HepG2 (cell line): ENCODE data around the gene PLA2G4A. TPM values are rescaled to one million over a fixed set of nuclear protein-coding genes. Genes with fewer than 3 reads are reported as not detected.

ENCODE experiments used
- ATAC-seq: fragments of 200-7000 bp; cut with Tn5 transposase; 3 replicates; pipeline ENCODE4 v1.9.1; 2020; ENCODE audit warnings: mild to moderate bottlenecking, moderate library complexity
- BruUV-seq: library from RNA; stranded (reverse); fragments of 400-500 nt; replicated peaks from 2 replicates; lab custom pipeline; 2021; lab: Mats Ljungman, UMichigan
- CTCF ChIA-PET: fragments of 300-600 bp; formaldehyde crosslinking; extraction: SDS; loops from one replicate; lab custom pipeline; 2021; ENCODE audit warnings: low total read pairs, inconsistent platforms, low intra/inter-chr PET ratio; lab: Yijun Ruan, JAX
- POLR2A ChIA-PET: fragments of 350-600 bp; sonication (Branson Sonifier 250); formaldehyde crosslinking; loops from one replicate; lab custom pipeline; 2020; ENCODE audit warnings: antibody characterized with exemption, inconsistent platforms; lab: Yijun Ruan, JAX
- DNase-seq: peaks from one replicate; pipeline ENCODE4 v3.0.0-alpha.2; 2015; ENCODE audit warnings: low spot score
- FAIRE-seq: peaks from 3 replicates; lab custom pipeline; 2011; peaks lifted over from hg19 to GRCh38; lab: Jason Lieb, UNC
- H2AFZ ChIP-seq: one replicate; pipeline ENCODE4 v1.6.1; 2011; ENCODE audit warnings: low read length, inconsistent platforms
- H3K27ac ChIP-seq: fragments of 300-600 bp; 3 replicates; pipeline ENCODE4 v1.8.0; 2011; ENCODE audit warnings: mixed run types, mild to moderate bottlenecking, mixed read lengths, low read length, inconsistent platforms; ENCODE audit not compliant: insufficient read depth; ENCODE audit errors: extremely low read length
- H3K27me3 ChIP-seq, 2 experiments: fragments of 200-600 bp in 1 of 2; 2 replicates in 1 of 2; 3 replicates in 1 of 2; pipeline versions ENCODE4 v1.6.0 to v1.8.0; 2011; ENCODE audit warnings: low read length in 2 of 2, mild to moderate bottlenecking in 2 of 2, moderate library complexity in 2 of 2, inconsistent platforms in 1 of 2; ENCODE audit not compliant: insufficient read depth in 2 of 2, control insufficient read depth in 1 of 2
- H3K36me3 ChIP-seq, 2 experiments: fragments of 200-600 bp in 1 of 2; replicated peaks in 1 of 2; 2 replicates in 1 of 2; 3 replicates in 1 of 2; pipeline versions ENCODE4 v1.5.1 to v1.8.0; 2011; ENCODE audit warnings: low read length in 2 of 2, inconsistent platforms in 1 of 2; ENCODE audit not compliant: insufficient read depth in 2 of 2, control insufficient read depth in 1 of 2
- H3K4me1 ChIP-seq: 2 replicates; pipeline ENCODE4 v1.5.1; 2012; ENCODE audit warnings: low read length, inconsistent platforms; ENCODE audit not compliant: insufficient read depth
- H3K4me2 ChIP-seq: 2 replicates; pipeline ENCODE4 v1.6.0; 2011; ENCODE audit warnings: low read depth, low read length, inconsistent platforms
- H3K4me3 ChIP-seq, 3 experiments: fragments of 200-600 bp in 1 of 3; sonication (generic), shearing (Covaris generic) in 1 of 3; replicated peaks in 1 of 3; 2 replicates each; pipeline ENCODE4 v1.5.1; 2011 to 2016; ENCODE audit warnings: low read length in 3 of 3, inconsistent platforms in 2 of 3, low read depth in 2 of 3, mild to moderate bottlenecking in 2 of 3, control low read depth in 1 of 3, mixed read lengths in 1 of 3; ENCODE audit not compliant: insufficient read depth in 1 of 3
- H3K79me2 ChIP-seq: one replicate; pipeline ENCODE4 v1.6.1; 2011; ENCODE audit warnings: low read length, inconsistent platforms; ENCODE audit not compliant: insufficient read depth
- H3K9ac ChIP-seq: 2 replicates; pipeline ENCODE4 v1.6.0; 2011; ENCODE audit warnings: mild to moderate bottlenecking, low read depth, low read length, inconsistent platforms; ENCODE audit not compliant: insufficient read depth
- H3K9me3 ChIP-seq: 2 replicates; pipeline ENCODE4 v1.5.1; 2012; ENCODE audit warnings: mild to moderate bottlenecking, low read length
- H4K20me1 ChIP-seq: 2 replicates; pipeline ENCODE4 v1.6.0; 2011; ENCODE audit warnings: inconsistent platforms, mild to moderate bottlenecking, low read length, moderate library complexity; ENCODE audit not compliant: insufficient read depth
- BCL3 ChIP-seq: sonication (generic); formaldehyde crosslinking; IDR thresholded peaks from 2 replicates; pipeline ENCODE4 v1.5.1; 2020; ENCODE audit warnings: mild to moderate bottlenecking, missing genetic modification reagents, moderate library complexity
- CBX1 ChIP-seq: IDR thresholded peaks from one replicate; pipeline ENCODE4 v1.6.1; 2016; ENCODE audit warnings: antibody characterized with exemption, low read depth
- FLYWCH1 ChIP-seq: sonication (generic); formaldehyde crosslinking; IDR thresholded peaks from 2 replicates; pipeline ENCODE4 v1.8.1; 2023; ENCODE audit warnings: mild to moderate bottlenecking, missing genetic modification reagents
- KDM3A ChIP-seq: IDR thresholded peaks from 2 replicates; pipeline ENCODE4 v1.6.1; 2018; ENCODE audit warnings: low read depth, missing compliant biosample characterization
- MAF1 ChIP-seq: sonication (generic); formaldehyde crosslinking; IDR thresholded peaks from 2 replicates; pipeline ENCODE4 v1.5.0; 2020; ENCODE audit warnings: missing genetic modification reagents, borderline replicate concordance
- MXD4 ChIP-seq: IDR thresholded peaks from 2 replicates; pipeline ENCODE4 v1.6.1; 2016; ENCODE audit warnings: mild to moderate bottlenecking, missing biosample characterization, missing genetic modification reagents
- PHB2 ChIP-seq: fragments of 450-650 bp; IDR thresholded peaks from 2 replicates; pipeline ENCODE4 v1.6.1; 2018; ENCODE audit not compliant: partially characterized antibody
- RARA ChIP-seq: IDR thresholded peaks from 2 replicates; pipeline ENCODE4 v1.6.1; 2016; ENCODE audit warnings: missing genetic modification reagents, missing compliant biosample characterization
- SALL2 ChIP-seq: sonication (generic); formaldehyde crosslinking; IDR thresholded peaks from 2 replicates; pipeline ENCODE4 v1.8.1; 2023; ENCODE audit warnings: mild to moderate bottlenecking, missing genetic modification reagents, inconsistent platforms
- SP4 ChIP-seq: sonication (generic); formaldehyde crosslinking; IDR thresholded peaks from 2 replicates; pipeline ENCODE4 v1.8.1; 2023; ENCODE audit warnings: mild to moderate bottlenecking, missing genetic modification reagents
- TIGD3 ChIP-seq: sonication (generic); formaldehyde crosslinking; IDR thresholded peaks from 2 replicates; pipeline ENCODE4 v1.5.1; 2020; ENCODE audit warnings: mild to moderate bottlenecking, missing genetic modification reagents, borderline replicate concordance
- ZNF382 ChIP-seq: sonication (generic); formaldehyde crosslinking; IDR thresholded peaks from 2 replicates; pipeline ENCODE4 v1.5.0; 2020; ENCODE audit warnings: missing genetic modification reagents, mild to moderate bottlenecking, borderline replicate concordance
- ZNF451 ChIP-seq: sonication (generic); formaldehyde crosslinking; IDR thresholded peaks from 2 replicates; pipeline ENCODE4 v1.5.0; 2020; ENCODE audit warnings: mild to moderate bottlenecking, missing genetic modification reagents
- ZNF547 ChIP-seq: sonication (generic); formaldehyde crosslinking; IDR thresholded peaks from 2 replicates; pipeline ENCODE4 v1.5.1; 2020; ENCODE audit warnings: mild to moderate bottlenecking, missing genetic modification reagents
- ZNF597 ChIP-seq: sonication (generic); formaldehyde crosslinking; IDR thresholded peaks from 2 replicates; pipeline ENCODE4 v1.5.0; 2020; ENCODE audit warnings: missing genetic modification reagents
- WGBS: methylation state at CpG from one replicate; pipeline ENCODE4 v1.1.6; 2017; ENCODE audit warnings: low lambda C conversion rate; 5-methylcytosine and 5-hydroxymethylcytosine counted together
- in situ Hi-C: cut with HindIII; loops from 2 replicates; pipeline ENCODE4 v1.10.0; 2017; ENCODE audit warnings: low pct_unique_long_range_greater_than_20kb; ENCODE audit not compliant: extremely low pct_ligation_motif_present
- intact Hi-C: fragments of 100-400 bp; cut with micrococcal nuclease; formaldehyde crosslinking; loops from one replicate; pipeline ENCODE4 v1.10.0; 2022; ENCODE audit not compliant: unreplicated experiment
- polyA plus RNA-seq, 8 experiments: library from polyadenylated mRNA; depleted of rRNA in 3 of 8; stranded (reverse) in 7 of 8; unstranded in 1 of 8; fragments of >200 nt; fragmentation: Illumina TruSeq in 4 of 8; extraction: Trizol in 4 of 8; gene quantifications; 2 replicates each; pipeline versions ENCODE4 v1.2.1 to v1.2.3, GENCODE V29; 2011 to 2016; ENCODE audit warnings: low read depth in 4 of 8, missing spikeins in 1 of 8, mixed read lengths in 1 of 8; ENCODE audit not compliant: insufficient read depth in 1 of 8
- total RNA-seq, 5 experiments: library from RNA; depleted of rRNA; stranded (reverse); fragments of >200 nt; fragmentation: Illumina TruSeq; extraction: Trizol; gene quantifications; 2 replicates each; pipeline ENCODE4 v1.2.3, GENCODE V29; 2016; ENCODE audit warnings: low read depth in 1 of 5

The PLA2G4A gene
- total and polyA plus RNA-seq, 2 of the 13 experiments (the other 11 are each of a cell fraction or from before 2014, with no cell fraction given): not detected

GRCh38 chr1:186813420-186813819 is 15.3 kb upstream of the PLA2G4A start:
- in situ Hi-C loops: no loop called here
- intact Hi-C loops: no loop called here
- H3K79me2 ChIP-seq: no peaks in the 10 kb centered on the region
- no peak overlapping the region for H3K9ac ChIP-seq
- no peak overlapping the region for H3K4me2 ChIP-seq
- ChIA-PET POLR2A (no interaction called here), CTCF (no interaction called here)
- H2AFZ ChIP-seq: no peak overlapping the region
- DNase-seq (no peak), ATAC-seq (no peak), FAIRE-seq (no peak)
- no peaks in the 10 kb centered on the region for H3K9me3 ChIP-seq
- H3K36me3 ChIP-seq: no peaks in the 10 kb centered on the region
- H4K20me1 ChIP-seq: no peaks in the 10 kb centered on the region
- H3K4me1 ChIP-seq: no peaks in the 10 kb centered on the region
- no peak overlapping the region for H3K4me3 ChIP-seq
- no peaks in the 10 kb centered on the region for H3K27me3 ChIP-seq
- no peak overlapping the region for H3K27ac ChIP-seq
- WGBS: 0% methylated on average over 2 of the region's 2 CpGs
- no TSS peak for BruUV-seq
- TF ChIP-seq MXD4 (CRISPR knock-in tag) (no peak), ZNF547 (no peak), SP4 (CRISPR knock-in tag) (no peak), SALL2 (CRISPR knock-in tag) (no peak), KDM3A (no peak), RARA (CRISPR knock-in tag) (no peak), ZNF382 (CRISPR knock-in tag) (no peak), BCL3 (no peak), TIGD3 (CRISPR knock-in tag) (no peak), ZNF597 (CRISPR knock-in tag) (no peak), FLYWCH1 (CRISPR knock-in tag) (no peak), CBX1 (no peak), PHB2 (no peak), ZNF451 (CRISPR knock-in tag) (no peak), MAF1 (CRISPR knock-in tag) (no peak)
- TF ChIP-seq, all 625 proteins: peak for 0
